ENCODE results near the gene CAPZB.

CAPZB gene

DNA sequence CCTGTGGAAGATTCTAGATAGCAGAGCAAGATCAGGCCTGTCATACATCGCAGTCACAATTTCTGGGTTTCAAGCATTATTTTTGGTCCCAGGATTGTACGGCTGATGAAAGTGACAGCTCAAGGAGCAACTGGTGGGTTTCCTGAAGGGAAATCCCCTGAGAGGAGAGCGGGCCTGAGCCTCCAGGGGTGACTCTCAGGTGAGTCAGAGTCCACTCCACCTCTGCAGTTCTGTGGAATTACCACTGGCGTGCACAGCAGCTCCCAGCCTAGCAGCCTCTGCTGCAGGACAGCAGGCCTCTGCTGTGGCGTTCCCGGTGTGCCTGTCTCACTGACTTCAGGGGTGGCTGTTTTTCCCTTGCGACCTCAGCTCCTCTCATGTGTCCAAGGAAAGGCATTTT is 148.8 kb downstream of the CAPZB start:
- DNase-seq = no peak

DNA sequence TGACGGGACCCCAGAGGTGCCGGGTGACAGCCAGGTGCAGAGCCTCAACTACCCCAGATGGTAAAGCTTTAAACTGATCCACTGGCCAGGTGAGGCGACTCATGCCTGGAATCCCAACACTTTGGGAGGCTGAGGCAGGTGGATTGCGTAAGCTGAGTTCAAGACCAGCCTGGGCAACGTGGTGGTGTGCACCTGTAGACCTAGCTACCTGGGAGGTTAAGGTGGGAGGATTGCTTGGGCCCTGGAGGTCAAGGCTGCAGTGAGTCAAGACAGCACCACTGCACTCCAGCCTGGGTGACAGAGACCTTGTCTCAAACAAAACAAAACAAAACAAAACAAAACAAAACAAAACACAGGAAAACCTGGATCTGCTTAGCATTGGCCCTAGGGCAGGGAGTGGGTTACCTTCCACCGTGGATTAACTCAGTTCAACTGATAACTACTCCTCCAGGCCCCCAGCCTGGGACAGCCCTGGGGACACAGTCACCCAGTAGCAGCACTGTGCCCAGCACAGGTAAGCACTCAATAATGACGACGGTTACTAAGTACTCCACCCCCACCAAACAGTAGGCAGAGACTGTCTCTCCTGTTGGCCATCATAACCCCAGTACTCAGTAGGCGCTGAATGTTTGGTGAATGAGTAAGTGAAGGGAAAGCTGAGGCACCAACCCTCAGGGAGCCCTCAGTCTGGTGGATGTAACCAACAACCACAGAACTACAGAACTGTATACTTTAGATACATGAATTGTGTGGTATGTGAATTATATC is 151.6 kb downstream of the CAPZB start:
- DNase-seq = no peak

DNA sequence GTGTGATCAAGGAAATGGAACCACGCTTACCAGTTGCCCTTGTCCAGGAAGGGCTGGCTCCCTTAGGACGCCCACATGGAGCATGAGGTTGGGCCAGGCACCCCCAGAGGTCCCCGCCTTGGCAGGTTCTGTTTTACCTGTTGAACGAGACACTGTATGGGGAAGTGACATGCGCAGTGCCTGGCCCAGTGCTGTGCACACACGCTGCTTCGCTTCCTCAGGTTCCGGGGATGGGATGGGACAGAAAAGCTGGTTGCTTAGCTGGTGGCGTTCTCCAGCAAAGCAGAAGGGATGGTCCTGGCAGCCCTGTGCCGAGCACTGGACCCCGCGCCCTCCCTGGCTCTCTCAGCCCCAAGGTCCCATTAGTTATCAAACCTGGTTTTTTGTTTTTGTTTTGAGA is 152.5 kb downstream of the CAPZB start:
- no peak for DNase-seq

DNA sequence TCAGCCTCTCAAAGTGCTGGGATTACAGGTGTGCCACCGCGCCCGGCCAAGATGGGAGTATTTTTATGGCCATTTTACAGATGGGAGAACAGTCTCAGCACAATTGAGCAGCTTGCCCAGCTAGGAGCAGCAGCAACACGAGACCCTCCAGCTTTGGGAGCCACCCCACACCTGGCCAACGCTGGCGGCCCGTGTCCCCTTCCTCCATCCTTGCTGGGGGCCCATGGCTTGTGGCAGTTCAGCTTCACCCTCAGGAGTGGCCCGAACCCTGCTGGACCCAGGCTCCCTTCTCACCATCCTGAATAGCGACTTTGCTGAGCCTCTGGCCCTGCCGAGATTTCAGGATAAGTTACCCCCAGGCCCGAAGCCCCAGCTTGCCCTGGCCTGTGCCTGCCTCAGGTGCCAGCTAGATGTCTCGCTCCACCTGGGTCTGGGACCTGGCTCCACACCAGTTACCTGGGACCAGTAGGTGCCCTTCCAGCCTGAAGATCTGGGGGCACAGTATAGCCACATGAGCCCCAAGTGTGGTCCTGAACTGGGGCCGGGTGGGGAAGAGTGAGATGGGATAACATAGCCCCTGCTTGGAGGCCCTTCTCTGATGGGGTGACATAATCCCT is 154.0 kb downstream of the CAPZB start:
- no peak for DNase-seq

DNA sequence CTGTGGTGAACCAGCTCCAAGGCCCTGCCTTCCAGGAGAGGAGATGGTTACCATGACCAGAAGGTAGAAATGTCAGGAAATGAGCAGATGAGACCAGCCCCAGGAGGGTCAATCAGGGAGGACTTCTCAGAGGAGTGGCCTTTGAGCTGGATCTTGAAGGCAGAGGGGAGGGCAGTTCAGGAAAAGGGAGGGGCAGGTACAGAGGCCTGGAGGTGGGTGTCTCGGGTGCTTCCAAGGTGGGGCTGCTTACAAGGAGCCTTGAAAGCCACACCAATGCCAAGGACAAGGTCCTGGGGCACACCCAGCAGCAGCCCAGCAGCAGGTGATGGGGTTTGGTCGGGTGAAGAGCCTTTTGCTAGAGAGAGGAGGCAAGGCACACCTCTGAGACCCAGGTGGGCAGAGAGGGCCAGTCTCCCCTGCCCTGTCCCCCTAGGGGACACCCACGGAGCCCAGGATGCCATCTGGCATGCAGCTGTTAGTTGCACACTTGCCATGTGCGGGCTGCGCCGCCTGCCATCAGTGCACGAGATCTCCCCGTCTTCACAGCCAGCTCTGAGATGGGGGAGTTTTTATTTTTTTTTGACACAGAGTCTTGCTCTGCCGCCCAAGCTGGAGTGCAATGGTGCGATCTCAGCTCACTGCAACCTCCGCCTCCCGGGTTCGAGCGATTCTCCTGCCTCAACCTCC is 154.7 kb downstream of the CAPZB start:
- DNase-seq = no peak

DNA sequence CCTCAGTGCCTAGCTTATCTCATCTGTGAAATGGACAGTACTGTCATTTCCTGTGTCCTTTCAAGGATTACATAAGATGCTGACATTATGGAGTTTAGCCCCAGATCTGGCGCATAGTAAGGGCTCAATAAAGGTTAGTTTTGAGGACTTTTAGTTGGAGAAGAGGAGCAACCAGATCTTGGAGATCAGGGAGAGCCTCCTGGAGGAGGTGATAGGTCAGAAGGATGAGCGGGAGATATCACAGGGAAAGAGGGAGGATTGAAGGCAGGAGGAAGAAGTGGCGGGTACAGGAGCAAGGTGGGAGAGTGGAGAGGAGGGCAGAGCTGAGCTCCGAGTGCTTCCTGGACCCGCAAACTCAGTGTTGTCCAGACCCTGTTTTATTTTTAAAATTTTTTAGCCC is 155.7 kb downstream of the CAPZB start:
- no peak for DNase-seq

DNA sequence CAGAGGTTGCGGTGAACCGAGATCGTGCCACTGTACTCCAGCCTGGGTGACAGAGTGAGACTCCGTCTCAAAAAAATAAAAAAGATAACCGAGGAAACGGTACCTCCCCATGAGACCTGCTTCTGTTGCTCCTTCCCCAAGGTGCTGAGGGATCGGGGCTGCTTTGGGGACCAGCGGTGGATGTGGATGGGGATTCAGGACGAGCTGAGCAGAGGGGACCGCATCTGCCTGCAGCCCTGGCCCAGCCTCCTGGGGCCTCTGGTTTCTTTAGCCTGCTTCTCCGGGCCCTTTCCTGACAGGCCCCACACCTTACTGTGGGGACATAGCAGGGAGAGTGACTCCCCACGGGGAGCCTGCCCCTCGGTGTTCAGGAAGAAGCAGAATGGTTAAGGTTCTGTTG is 156.2 kb downstream of the CAPZB start:
- DNase-seq = no peak

DNA sequence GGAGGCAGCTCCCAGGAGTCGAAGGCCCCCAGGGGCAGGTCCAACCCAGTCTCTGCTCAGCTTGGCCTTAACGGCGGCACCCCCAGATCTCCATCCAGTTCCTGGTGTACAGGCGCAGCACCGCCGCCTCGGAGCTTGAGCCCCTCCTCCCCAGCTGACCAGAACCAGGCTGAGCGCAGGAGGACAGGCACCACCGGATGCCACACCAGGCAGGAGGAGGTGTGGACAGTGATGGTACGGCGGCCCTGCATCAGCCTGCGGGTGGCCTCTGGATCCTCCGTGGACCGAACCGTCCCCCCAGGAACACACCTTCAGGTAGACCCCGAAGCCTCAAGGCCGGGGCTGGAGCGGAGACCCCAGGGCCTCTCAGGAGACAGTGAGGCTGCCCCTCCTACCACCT is 156.9 kb downstream of the CAPZB start:
- no peak for DNase-seq

DNA sequence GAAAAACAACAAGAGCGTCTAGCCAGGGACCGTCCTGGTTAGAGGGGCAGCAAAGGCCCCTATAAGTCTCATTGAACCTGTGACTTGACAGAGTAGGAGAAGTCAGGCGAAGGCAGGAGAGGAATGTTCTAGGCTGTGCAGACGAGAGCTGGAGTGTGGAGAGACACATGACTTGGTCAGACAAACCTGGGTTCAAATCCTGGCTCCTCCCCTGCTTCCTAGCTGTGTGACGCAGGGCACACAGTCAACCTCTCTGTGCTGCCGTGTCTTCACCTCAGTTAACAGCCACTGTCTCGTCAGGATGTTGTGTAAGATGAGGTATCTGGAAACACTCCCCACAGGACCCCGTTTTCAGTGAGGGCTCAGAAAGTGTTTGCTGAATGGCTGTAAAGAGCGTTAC is 157.6 kb downstream of the CAPZB start:
- DNase-seq = no peak

DNA sequence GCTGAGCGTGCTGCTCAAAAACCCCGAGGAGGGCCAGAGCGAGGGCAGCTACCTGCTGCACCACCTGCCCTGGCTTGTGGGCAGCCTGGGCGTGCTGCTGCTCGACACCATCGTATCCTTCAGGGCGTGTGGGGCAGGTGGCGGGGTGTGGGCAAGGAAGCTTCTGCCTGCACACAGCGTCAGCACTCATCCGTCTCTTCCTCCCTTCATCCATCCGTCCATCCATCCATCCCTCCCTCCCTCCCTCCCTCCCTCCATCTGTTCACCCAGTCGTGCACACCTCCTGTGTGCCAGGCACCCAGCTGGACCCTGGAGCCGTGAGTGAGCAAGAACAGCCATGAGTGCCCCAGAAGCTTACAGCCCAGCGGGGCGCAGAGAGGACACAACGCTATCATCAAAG is 158.0 kb downstream of the CAPZB start:
- no peak for DNase-seq

DNA sequence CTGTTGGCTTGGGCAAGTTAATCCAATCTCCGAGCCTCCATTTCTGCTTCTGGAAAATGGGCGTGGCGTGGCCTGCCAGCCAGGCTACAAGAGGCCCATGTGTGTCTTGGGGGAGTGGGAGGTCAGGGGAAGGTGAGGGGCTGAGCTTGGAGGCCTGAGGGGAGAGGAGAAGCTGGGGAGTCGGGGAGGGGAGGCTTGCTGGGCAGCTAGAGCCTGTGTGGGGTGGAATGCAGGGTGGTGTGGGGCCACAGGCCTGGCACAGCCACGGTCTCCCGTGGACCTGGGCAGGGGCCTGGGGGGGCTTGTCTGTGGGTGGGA is 158.6 kb downstream of the CAPZB start:
- DNase-seq = no peak

DNA sequence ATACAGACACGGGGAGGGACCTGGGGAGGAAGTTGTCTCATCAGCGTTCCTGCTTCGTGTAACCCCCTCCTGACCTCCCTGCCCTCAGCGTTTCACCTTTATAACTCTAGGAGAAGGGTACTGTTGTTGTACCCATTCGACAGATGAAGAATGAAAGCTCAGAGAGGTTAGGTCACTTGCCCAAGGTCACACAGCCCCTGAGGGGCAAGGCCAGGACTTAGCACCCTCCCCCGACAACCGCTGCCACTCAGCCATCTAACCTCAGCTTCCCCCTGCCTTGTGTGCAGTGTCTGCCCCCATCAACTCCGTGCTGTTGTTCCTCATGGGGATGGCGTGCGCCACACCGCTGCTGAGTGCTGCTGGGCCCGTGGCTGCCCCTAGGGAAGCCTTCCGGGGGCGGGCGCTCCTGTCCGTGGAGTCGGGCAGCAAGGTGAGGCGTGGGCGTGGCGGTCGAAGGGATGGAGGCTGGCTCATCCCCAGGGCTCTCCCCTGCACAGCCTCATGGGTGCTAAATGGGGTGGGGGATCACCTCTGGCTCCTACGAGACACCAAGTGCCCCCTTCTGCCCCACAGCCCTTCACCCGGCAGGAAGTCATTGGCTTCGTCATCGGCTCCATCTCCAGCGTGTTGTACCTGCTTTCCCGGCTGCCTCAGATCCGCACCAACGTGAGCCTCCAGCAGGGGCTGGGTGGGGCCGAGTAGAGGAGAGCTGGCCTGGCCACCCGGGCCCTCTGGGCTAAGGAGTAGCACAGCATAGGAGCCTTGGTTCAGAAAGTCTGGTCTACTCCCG is 159.2 kb downstream of the CAPZB start:
- no peak for DNase-seq

DNA sequence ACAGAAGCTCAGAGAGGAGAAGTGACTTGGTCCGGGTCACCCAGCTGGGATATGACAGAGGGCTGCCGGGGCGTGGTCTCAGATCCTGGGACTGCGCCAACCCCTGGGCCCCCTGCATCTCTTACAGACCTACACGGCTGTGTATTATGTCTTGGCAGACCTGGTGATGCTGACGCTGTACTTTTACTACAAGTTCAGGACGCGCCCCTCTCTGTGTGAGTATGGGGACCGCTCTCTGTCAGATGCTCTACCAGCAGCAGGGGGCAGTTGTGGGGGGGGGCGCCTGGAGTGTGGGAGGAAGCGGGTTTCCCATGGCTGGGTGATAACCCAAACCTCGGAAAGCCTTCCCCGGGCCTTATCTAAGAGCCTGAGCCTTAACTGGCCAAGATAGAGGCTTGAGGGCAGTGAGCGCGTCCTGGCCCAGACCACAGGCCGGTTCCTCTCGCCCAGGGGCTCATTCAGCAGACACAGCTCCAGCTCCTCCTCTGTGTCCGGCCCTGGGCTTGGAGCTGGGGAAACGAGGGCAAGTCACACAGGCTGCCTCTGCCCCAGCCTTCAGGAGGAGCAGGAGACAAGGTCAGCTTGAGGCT is 159.9 kb downstream of the CAPZB start:
- no peak for DNase-seq

DNA sequence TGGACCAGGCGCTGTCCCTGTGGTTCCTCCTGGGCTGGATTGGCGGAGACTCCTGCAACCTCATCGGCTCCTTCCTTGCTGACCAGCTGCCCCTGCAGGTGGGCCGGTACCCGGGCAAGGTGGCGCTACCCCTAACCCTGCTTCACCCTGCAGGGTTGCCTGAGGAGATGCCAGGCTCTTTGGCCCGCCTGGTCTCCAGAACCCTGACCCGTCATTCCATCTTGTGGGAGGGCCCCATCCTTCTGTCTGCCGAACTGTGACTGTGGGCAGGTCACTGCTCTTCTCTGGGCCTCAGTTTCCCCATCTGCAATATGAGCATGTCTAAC is 160.7 kb downstream of the CAPZB start:
- no peak for DNase-seq

DNA sequence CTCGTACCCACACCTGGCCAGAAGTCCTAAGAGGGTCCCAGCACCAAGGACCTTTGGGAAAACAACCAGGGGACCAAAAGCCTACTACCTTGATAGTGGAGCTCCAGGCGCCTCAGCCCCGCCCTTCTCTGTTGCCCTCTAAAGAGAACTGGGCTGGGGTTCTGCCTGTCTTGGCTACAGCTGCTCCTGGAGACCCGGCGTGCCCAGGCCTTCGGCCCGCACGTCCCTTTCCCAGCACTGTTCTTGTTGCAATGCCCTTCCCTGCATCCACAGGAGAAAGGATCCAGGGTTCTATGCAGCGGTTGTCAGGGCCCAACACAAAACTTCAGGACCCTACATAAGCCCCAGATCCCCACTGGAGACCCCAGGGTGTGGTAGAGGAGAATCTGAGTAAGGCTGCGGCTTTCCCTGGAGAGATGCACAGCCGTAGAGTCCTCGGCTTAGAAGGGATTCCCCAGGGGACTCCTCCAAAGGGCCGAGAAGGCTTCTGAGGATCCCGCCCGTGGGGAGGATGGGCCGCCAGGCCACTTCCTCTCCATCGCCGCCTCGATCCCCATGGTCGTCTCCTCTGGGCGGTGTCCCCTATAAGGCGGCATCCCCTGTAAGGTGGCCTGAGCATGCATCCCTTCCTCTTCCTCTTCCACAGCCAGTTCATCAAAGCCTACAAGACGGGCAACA is 161.2 kb downstream of the CAPZB start:
- no peak for DNase-seq

DNA sequence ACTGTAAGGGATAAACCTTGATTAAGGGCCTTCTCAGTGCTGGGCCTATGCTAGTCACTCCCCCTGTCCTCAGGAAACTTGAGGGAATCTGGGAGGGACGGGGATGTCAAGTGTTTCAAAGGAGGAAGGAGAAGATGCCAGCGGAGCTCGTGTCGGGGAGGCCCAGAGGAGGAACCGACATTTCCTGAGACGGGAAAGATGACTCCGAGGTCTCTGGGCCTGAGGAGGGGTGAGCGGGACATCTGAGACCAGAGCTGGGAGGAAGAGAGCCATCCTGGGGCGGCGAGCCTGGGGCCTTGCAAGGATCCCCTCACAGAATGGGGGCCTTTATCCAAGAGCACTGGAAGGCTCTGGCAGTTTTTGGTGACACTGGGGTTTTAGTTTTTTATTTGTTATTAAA is 162.9 kb downstream of the CAPZB start:
- no peak for DNase-seq

DNA sequence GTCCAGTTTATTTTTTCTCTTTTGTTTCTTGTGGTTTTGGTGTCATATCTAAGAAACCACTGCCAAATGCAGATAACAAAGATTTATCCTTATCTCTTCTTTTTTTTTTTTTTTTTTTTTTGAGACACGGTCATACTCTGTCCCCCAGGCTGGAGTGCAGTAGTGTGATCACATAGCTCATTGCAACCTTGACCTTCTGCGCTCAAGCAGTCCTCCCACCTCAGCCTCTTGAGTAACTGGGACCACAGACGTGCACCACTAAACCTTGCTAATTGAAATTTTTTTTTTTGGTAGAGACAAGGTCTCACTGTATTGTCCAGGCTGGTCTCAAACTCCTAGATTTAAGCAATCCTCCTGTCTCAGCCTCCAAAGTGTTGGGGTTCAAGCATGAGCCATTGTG is 164.3 kb downstream of the CAPZB start:
- no peak for DNase-seq

DNA sequence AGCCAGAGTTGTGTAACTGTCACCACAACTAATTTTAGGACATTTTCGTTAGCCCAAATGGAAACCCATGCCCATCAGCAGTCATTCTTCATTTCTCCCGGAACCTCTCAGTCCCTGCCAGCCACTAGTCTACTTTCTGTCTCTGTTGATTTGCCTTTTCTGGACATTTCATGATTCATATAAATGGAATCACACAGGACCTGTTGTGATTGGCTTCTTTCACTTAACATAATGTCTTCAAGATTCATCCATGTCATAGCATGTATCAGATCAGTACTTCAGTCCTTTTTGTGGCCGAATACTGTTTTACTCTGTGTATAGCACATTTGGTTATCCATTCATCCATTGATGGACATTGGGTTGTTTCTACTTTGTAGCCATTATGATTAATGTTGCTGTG is 166.1 kb downstream of the CAPZB start:
- DNase-seq = no peak

DNA sequence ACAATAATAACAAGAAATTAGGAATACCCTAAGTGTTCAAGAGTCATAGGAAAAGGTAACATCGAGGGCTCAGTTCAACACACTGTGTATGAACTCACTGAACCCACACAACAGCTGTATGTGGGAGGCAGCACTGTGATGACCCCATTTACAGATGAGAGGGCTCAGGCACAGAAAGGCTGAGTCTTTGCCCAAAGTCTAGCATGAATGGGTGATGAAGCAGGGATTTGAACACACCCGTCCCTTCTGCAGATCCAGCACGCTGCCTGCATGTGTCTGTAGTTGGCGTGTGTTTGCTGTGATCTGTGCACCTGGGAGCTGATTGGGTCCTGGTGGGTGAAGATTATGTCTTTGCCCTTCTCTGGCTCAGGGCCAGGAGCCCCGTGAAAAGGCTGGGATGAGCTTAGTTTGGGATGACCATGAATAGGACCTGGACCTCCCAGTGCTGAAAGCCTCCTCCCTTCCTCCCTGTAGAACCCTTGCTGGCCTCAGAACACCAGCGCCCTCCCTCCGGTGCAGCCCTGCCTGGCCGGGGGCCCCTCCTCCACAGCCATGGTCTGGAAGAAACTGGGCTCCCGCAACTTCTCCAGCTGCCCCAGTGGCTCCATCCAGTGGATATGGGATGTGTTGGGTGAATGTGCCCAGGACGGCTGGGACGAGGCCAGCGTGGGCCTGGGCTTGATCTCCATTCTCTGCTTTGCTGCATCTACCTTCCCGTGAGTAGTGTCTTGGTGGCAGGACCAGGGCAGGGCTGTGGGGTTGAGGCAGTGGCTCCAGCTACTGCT is 168.0 kb downstream of the CAPZB start:
- no peak for DNase-seq

DNA sequence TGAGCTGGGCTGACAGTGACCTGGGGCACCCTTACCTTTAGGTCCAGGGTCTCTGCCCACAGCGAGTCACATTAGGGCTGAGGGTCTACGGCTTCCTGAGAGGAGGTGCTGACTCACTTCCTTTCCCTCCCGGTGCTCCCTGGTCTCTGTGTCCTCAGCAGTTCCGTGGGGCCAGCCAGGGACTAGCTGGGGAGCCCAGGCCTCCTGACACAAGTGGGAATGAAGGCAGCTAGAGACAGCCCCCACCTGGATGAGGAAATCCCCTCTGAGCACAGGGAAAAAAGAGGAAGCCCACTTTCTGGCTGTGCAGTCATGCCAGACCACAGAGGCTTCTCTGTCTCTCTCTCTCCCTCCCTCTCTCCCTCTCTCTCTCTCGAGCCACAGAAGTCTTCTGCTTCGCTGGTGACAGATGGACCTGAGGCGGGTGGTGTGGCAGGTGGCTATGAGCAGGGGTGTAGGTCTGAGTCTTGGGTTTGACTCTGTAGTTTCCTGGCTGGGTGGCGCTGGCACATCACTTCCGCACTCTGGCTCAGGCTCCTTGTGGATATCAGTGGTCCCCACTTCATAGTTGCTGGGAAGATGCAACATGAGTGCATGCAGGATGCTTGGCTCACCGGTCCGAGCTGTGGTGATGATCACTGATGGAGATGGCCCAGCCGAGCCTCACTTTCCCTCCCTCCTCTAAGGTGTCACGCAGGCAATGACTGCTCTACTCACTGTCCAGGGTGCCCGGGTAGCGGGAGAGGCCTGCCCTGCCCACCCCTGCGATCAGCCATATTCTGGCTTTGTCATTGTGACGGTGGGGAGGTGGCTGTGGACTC is 169.8 kb downstream of the CAPZB start:
- DNase-seq = peak in 1 of 58 donors; percentile 37

Measured in anterior cingulate cortex (tissue), 58 donors.